Common myeloid progenitor, CD34-positive (primary cell): ENCODE measurements around the gene FGFRL1.
A peak's percentile ranks its signal among the peaks of the same experiment; 100 is the strongest.

Experiments used
- CTCF ChIA-PET: fragments of 350-600 bp; sonication (Branson Sonifier 250); formaldehyde crosslinking; loops from one replicate; lab custom pipeline; 2021; ENCODE audit warnings: antibody characterized with exemption; lab: Charles Lee
- POLR2A ChIA-PET: fragments of 350-600 bp; sonication (Branson Sonifier 250); formaldehyde crosslinking; loops from one replicate; lab custom pipeline; 2021; ENCODE audit warnings: antibody characterized with exemption; lab: Charles Lee
- DNase-seq, 3 donors: peaks; one replicate each; pipeline versions ENCODE4 v3.0.0 to v3.0.0-alpha.2; 2013
- H3K27ac ChIP-seq, 2 experiments: 1 replicate in 1 of 2; 2 replicates in 1 of 2; pipeline ENCODE4 v1.7.0; 2013; ENCODE audit warnings: inconsistent platforms in 2 of 2, low read length in 2 of 2, mild to moderate bottlenecking in 2 of 2, low read depth in 1 of 2, moderate library complexity in 1 of 2; ENCODE audit not compliant: severe bottlenecking in 2 of 2, insufficient read depth in 1 of 2, poor library complexity in 1 of 2
- H3K27me3 ChIP-seq, 5 experiments: replicated peaks in 2 of 5; 1 replicate in 3 of 5; 2 replicates in 2 of 5; pipeline versions ENCODE4 v1.6.1 to v1.7.0; 2013; ENCODE audit warnings: low read length in 4 of 5, mild to moderate bottlenecking in 2 of 5, moderate library complexity in 2 of 5, inconsistent platforms in 1 of 5; ENCODE audit not compliant: insufficient read depth in 5 of 5, control insufficient read depth in 4 of 5
- H3K36me3 ChIP-seq, 4 experiments: 1 replicate in 2 of 4; 2 replicates in 2 of 4; pipeline versions ENCODE4 v1.6.1 to v1.7.0; 2013; ENCODE audit warnings: low read length in 3 of 4, control low read depth in 1 of 4, mild to moderate bottlenecking in 1 of 4; ENCODE audit not compliant: control insufficient read depth in 4 of 4, insufficient read depth in 4 of 4
- H3K4me1 ChIP-seq, 4 experiments: 1 replicate in 3 of 4; 2 replicates in 1 of 4; pipeline versions ENCODE4 v1.6.1 to v1.7.1; 2013; ENCODE audit warnings: low read length in 3 of 4, mild to moderate bottlenecking in 3 of 4, control low read depth in 1 of 4, inconsistent platforms in 1 of 4, moderate library complexity in 1 of 4; ENCODE audit not compliant: control insufficient read depth in 4 of 4, insufficient read depth in 4 of 4; ENCODE audit errors: control extremely low read depth in 1 of 4
- H3K4me3 ChIP-seq, 7 experiments: 1 replicate in 4 of 7; 2 replicates in 3 of 7; pipeline versions ENCODE4 v1.5.1 to v1.7.0; 2013; ENCODE audit warnings: mild to moderate bottlenecking in 7 of 7, low read length in 6 of 7, moderate library complexity in 6 of 7, inconsistent platforms in 2 of 7, low read depth in 2 of 7, control low read depth in 1 of 7; ENCODE audit not compliant: insufficient read depth in 4 of 7, control insufficient read depth in 1 of 7; ENCODE audit errors: extremely low read depth in 1 of 7
- H3K9me3 ChIP-seq, 5 experiments: 1 replicate in 4 of 5; 2 replicates in 1 of 5; pipeline versions ENCODE4 v1.6.1 to v1.7.1; 2013; ENCODE audit warnings: low read length in 4 of 5, mild to moderate bottlenecking in 2 of 5, inconsistent platforms in 1 of 5, low read depth in 1 of 5, moderate library complexity in 1 of 5; ENCODE audit not compliant: control insufficient read depth in 4 of 5, insufficient read depth in 2 of 5; ENCODE audit errors: control extremely low read depth in 1 of 5
- WGBS: methylation state at CpG from one replicate; pipeline ENCODE4 v1.1.5; 2013; ENCODE audit not compliant: insufficient coverage; 5-methylcytosine and 5-hydroxymethylcytosine counted together

Gene FGFRL1

GRCh38 chr4:1038948-1039492, 27.6 kb downstream of the FGFRL1 start:
- POLR2A ChIA-PET, result no interaction called here
- CTCF ChIA-PET, result interaction anchor here (1.1 kb wide), 1 partner anchor 10 kb away, joined by 4 read pairs; no protein-coding TSS in a partner anchor
- no peaks in the 10 kb centered on the region for H3K36me3 ChIP-seq
- H3K27me3 ChIP-seq, result peaks cover 0 to 15% (median 8%) of the 10 kb centered on the region in 5 experiments
- H3K9me3 ChIP-seq, result no peaks in the 10 kb centered on the region
- no peak overlapping the region for H3K27ac ChIP-seq
- DNase-seq, result no peak
- peaks cover 0 to 10% (median 9%) of the 10 kb centered on the region in 4 experiments for H3K4me1 ChIP-seq
- no peak overlapping the region for H3K4me3 ChIP-seq
- 95% methylated on average over 14 of the region's 16 CpGs for whole genome bisulfite sequencing

DNA sequence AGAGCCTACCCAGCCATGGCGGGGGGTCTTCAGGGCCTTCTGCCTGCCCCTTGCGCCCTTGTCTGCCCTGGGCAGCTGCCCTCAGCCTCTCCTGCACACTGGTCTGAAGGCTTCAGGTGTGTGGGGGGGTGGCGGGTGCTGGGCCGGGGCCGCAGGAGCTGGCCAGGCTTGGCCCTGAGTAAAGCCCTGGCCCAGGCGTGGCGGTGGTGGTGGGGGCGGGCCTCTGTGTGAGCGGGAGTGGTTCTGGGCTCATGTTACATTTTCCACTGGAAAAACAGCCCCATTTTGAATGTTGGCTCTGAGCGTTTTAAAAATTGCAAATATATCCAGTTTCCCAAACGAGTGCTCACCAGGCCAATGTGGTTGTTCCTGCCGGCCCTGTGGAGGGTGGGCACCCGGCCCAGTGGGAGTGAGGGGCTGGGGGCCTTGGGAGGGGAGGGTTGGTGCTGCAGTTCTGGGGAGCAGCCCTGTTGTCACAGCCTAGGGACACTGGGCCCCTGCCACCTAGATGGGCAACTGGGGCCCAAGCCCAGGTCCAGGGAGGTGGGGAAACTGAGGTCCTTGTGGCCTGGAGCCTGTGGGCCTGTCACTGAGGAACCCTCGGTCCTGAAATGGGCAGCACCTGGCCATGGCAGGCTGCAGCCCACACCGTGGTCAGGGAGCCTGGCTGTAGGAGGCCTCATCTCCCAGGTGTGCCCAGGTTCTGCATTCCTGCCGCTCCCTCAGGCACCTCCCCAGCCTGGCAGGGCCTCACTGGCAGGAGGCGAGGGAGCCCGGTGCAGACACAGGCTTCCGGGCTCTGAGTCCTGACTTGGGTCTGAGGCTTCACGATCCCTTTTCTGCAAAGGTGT, 28.3 kb downstream of the FGFRL1 start:
- no peak overlapping the region for H3K4me3 ChIP-seq
- H3K27ac ChIP-seq, result no peak overlapping the region
- ChIA-PET CTCF (interaction anchor here (1.1 kb wide), 1 partner anchor 9 kb away, joined by 4 read pairs; no protein-coding TSS in a partner anchor), POLR2A (no interaction called here)
- H3K36me3 ChIP-seq, result no peaks in the 10 kb centered on the region
- no peak for DNase-seq
- H3K9me3 ChIP-seq, result no peaks in the 10 kb centered on the region
- 96% methylated on average over 12 of the region's 20 CpGs for WGBS
- peaks cover 0 to 13% (median 12%) of the 10 kb centered on the region in 4 experiments for H3K4me1 ChIP-seq
- H3K27me3 ChIP-seq, result peaks cover 0 to 22% (median 13%) of the 10 kb centered on the region in 5 experiments

GRCh38 chr4:1040344-1041146, 29.1 kb downstream of the FGFRL1 start:
- peaks cover 0 to 30% (median 20%) of the 10 kb centered on the region in 5 experiments for H3K27me3 ChIP-seq
- WGBS, result 96% methylated on average over 12 of the region's 21 CpGs
- peaks cover 0 to 13% (median 12%) of the 10 kb centered on the region in 4 experiments for H3K4me1 ChIP-seq
- ChIA-PET CTCF (no interaction called here), POLR2A (no interaction called here)
- no peak for DNase-seq
- no peaks in the 10 kb centered on the region for H3K36me3 ChIP-seq
- no peaks in the 10 kb centered on the region for H3K9me3 ChIP-seq
- H3K4me3 ChIP-seq, result no peak overlapping the region
- no peak overlapping the region for H3K27ac ChIP-seq

- Histone ChIP-seq H3K4me3 (no peak overlapping the region), H3K9me3 (no peaks in the 10 kb centered on the region), H3K4me1 (peaks cover 0 to 13% (median 12%) of the 10 kb centered on the region in 4 experiments), H3K27ac (no peak overlapping the region), H3K36me3 (no peaks in the 10 kb centered on the region), H3K27me3 (peaks cover 0 to 35% (median 22%) of the 10 kb centered on the region in 5 experiments)
- WGBS, result 76% methylated on average over 27 of the region's 36 CpGs
- ChIA-PET POLR2A (no interaction called here), CTCF (interaction anchor here (0.5 kb wide), 1 partner anchor 286 kb away, joined by 3 read pairs; no protein-coding TSS in a partner anchor)
- peak in 2 of 3 donors; percentile 20 to 42 for DNase-seq
Observed at GRCh38 chr4:1041147-1041935, 29.9 kb downstream of the FGFRL1 start.

DNA sequence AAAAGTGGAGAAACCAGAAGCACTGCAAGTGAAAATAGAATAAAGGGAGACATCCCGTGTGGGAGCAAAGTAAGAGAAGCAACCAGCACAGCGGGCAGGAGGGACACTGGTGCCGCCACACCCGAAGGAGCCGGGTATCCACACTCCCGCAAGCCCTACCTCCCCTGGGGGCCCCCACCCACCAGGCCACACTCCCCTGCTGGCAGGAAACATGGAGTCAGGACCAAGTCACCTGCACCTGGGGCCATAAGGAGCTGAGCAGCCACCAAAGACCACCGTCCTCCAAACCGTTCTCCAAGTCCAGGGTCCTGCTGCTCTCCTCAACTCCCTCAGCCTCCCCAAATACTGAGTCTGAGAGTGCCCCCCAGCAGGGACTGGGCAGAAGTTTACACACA, 30.5 kb downstream of the FGFRL1 start:
- Histone ChIP-seq H3K4me3 (no peak overlapping the region), H3K27me3 (peaks cover 0 to 41% (median 22%) of the 10 kb centered on the region in 5 experiments), H3K4me1 (peaks cover 0 to 13% (median 12%) of the 10 kb centered on the region in 4 experiments), H3K27ac (no peak overlapping the region), H3K36me3 (no peaks in the 10 kb centered on the region), H3K9me3 (no peaks in the 10 kb centered on the region)
- WGBS, result 77% methylated on average over 7 of the region's 8 CpGs
- CTCF ChIA-PET, result no interaction called here
- DNase-seq, result no peak
- POLR2A ChIA-PET, result no interaction called here

GRCh38 chr4:1042352-1043055, 31.1 kb downstream of the FGFRL1 start:
- WGBS, result 100% methylated on average over 2 of the region's 17 CpGs
- peaks cover 0 to 13% (median 12%) of the 10 kb centered on the region in 4 experiments for H3K4me1 ChIP-seq

More at GRCh38 chr4:1042352-1043055, 31.1 kb downstream of the FGFRL1 start:
- ChIA-PET CTCF (no interaction called here), POLR2A (no interaction called here)
- H3K9me3 ChIP-seq, result no peaks in the 10 kb centered on the region
- H3K4me3 ChIP-seq, result no peak overlapping the region
- H3K27ac ChIP-seq, result no peak overlapping the region
- no peak for DNase-seq
- peaks cover 0 to 46% (median 24%) of the 10 kb centered on the region in 5 experiments for H3K27me3 ChIP-seq
- no peaks in the 10 kb centered on the region for H3K36me3 ChIP-seq
